DMS79 treated with DMSO at 0.1 percent for 48 hours (cell line): ENCODE results near the gene USE1.

Source experiments
- DNase-seq: peaks from one replicate; lab custom pipeline; 2025; lab: John Stamatoyannopoulos, UW

The USE1 gene

DNA sequence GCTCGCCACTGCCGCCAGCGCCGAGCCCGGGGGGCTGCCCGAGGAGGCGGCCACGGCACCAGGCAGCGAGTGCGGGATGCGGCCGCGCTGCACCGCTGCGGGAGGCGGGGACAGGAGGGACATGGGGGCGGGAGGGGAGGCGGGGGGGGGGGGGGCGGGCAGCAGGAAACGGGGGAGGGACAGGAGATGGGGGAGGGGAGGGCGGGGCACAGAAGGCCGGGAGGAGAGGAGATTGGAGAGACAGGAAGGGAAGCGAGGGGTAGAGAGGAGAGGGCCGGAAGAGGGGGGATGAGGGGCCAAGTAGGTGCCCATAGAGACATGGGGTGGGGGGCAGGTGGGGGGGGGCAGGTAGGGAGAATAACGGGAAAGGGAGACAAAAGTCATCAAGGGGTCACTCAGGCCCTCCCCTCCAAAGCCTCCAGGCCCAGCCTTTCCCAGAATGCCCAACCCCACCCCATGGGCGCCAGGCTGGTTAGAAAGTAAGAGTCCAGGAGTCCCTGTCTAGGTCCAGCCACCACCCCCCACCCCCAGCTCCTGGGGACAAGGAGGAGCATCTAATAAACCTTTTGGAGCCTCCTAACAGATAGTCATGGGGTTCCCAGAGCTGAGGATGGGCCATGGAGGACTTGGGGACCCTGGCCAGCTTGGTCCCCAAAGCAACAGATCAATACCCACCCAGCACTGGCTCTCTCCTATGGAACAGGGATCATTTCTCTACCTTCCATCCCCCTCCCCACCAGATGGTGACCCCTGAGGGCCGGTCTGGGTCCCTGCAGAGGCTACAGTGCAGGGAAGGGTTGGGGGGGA is 21.0 kb downstream of the USE1 start:
- peak; percentile 20 for DNase-seq

- no peak for DNase-seq
These were observed 21.8 kb downstream of the USE1 start for GRCh38 chr19:17236811-17237543.

DNA sequence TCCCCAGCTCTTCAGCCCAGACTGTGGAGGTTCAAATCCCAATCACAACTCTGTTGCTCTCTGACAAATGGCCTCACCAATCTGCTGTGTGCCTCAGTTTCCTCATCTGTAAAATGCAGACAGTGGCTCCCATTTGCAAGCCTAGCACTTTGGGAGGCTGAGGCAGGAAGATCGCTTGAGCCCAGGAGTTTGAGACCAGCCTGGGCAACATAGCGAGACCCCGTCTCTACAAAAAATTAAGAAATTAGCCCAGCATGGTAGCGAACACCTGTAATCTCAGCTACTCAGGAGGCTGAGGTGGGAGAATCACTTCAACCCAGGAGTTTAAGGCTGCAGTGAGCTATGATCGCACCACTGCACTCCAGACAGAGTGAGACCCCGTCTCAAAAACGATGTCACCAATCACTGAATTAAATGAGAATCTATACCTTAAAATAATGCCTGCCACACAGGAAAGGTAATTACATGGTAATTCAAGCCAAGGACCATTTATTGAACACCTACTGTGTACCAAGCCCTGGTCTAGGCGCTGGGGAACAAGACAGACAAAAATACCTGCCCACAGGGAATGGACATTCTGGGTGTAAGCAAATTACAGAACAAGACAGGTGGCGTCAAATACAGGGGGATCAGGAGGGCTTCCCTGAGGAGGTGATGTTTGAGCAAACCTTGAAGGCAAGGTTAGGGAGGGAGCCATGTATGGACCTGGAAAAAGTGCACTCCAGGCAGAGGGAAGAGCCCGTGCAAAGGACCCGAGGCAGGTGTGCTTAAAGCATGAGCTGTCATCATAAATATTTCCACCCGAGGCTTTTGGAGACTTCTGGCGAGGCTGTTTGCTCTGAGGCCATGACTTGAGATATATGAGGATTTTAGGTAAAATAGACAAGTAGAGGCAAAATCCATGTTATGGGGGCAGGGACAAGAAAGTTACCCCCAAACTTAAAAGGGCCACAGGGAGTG is 22.9 kb downstream of the USE1 start:
- no peak for DNase-seq

DNA sequence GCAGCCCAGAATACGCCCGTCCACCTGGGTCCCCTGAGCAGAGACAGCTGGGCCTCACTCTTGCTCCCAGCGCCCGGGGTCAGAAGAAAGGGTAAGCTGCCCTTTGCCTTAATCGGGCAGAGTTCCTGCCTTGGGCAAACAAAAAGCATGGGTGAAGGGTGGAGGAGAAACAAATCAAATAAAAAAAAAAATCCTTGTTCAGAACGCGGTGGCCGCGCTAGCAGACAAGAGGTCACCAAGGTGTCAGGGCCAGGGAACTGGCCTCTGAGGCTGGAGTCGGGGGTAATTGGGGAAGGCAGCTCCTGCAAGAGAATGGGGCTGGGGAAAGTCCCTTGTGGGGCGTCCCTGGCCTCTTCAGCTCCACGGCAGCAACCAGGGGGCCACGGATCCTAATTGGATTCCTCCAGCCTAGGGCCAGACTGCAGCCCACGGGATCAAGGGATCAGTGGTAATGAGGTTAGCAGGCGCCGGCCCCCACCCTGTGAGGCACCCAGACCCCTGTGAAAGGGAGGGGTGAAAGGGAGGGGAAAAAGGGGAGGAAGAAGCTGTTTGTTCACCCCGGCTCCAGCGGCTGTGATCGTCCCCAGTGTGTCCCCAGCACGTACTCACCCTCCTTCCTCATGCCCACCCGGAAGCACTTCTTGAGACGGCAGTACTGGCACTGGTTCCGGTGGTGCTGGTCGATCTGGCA is 25.1 kb downstream of the USE1 start:
- no peak for DNase-seq

DNA sequence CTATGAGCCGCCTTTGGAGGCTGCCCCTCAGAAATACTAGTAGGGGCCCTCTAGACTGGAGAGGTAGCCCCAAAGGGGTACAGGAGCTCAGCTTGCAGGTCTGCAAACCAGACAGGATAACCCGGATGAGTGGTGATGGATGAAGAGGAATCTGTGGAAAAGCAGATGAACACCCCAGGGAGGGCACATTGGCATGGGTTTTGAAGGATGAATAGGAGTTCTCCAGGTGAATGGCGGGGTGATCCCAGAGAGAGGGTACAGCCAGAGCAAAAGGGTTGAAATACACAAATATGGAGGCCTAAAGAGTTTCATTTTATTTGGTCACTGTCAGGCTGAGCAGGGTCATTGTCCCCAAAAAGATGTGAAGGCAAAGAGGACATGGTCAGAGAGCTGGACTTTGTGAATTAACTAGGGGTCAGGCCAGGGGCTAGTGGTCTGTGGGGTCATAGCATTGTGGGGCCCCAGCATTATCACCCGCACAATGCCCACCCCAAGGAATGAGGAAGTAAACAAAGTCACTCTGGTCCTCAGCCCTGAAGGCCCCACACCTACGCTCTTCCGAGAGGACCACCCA is 25.8 kb downstream of the USE1 start:
- DNase-seq = no peak

GRCh38 chr19:17242431-17243208 is 27.5 kb downstream of the USE1 start:
- DNase-seq = no peak

- DNase-seq = no peak
These were observed 28.2 kb downstream of the USE1 start for GRCh38 chr19:17243211-17243829.

GRCh38 chr19:17243830-17244617 is 28.9 kb downstream of the USE1 start:
- peak; percentile 4 for DNase-seq

DNA sequence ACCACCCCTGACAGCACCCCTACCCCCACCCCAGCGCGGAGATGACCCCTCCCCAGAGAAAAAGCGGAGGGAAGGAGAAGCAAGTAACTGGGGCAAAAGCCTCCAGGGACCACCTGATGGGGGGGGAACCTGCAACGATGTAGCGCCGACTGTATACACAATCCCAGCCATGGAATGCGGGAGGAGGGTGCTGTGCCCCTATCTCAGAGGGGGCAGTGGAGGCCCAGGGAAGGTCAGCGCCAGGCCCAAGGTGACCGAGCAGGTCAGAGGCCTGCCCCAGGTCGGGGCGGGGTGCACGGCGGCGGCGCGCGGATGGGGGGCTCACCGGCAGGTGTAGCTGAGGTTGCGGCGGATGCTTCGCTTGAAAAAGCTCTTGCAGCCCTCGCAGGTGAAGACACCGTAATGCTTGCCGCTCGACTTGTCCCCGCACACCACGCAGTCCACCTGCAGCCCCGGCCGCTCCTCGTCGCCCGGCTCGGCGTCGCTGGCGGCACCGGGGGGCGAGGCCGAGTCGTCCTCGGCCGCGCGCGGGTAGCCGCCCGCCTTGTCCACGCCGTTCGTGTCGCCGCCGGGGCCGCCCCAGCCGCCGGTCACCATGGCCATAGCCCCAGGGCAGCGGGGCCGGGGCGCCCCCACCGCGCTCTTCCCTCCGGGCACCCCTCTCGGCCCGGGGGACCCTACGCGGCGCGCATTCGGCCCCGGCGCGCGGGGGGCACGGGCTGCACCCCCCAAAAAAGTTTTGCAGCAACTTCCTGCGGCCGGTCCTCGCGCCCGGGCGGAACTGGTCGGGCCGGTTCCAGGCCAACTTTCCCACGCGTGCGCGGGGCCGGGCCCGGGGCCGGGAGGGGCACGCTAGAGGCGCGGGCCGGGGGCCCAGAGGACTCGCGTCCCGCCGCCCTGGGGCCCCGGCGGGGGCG is 29.7 kb downstream of the USE1 start:
- DNase-seq = no peak

- DNase-seq = no peak
These were observed 30.4 kb downstream of the USE1 start, which contains the start of gene NR2F6 for GRCh38 chr19:17245535-17245984. Gene NR2F6 (minus strand): TSS chr19:17245919. CDS start chr19:17245220, 699 bp downstream.

DNA sequence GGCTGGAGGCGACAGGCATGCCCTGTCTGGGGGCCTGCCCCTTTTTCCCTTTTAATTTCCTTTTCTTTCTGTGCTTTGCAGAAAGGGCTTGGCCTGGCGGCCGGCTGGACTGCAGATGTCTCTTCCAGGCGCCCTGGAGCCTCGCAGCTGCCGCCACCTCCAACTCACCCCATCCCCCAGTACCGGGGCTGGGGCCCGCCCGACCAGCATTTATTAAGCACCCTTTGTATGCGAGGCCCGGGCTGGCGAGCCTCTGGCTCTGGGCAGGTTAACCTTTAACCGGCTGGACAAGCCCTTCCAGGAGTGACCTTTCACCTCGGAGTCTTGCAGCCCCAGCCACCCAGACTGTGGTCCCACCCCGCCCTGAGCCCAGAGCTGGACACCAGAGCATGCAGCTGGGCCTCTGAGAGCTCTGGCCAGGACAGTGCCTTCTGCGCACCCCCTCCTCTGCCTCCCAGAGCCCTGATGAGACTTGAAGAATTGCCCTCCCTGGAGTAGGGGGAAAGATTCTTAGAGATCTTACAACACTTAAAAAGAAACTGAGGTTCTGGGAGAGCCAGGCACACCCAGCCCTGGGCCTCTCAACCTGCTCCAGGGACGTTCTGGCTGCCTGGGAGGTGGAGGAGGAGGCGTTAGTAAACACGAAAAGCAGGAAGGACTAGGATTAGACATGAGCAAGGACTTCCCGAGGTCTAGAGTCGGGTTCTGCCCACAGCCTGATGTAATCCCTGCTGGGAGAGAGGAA is 31.7 kb downstream of the USE1 start:
- DNase-seq = peak; percentile 45

DNA sequence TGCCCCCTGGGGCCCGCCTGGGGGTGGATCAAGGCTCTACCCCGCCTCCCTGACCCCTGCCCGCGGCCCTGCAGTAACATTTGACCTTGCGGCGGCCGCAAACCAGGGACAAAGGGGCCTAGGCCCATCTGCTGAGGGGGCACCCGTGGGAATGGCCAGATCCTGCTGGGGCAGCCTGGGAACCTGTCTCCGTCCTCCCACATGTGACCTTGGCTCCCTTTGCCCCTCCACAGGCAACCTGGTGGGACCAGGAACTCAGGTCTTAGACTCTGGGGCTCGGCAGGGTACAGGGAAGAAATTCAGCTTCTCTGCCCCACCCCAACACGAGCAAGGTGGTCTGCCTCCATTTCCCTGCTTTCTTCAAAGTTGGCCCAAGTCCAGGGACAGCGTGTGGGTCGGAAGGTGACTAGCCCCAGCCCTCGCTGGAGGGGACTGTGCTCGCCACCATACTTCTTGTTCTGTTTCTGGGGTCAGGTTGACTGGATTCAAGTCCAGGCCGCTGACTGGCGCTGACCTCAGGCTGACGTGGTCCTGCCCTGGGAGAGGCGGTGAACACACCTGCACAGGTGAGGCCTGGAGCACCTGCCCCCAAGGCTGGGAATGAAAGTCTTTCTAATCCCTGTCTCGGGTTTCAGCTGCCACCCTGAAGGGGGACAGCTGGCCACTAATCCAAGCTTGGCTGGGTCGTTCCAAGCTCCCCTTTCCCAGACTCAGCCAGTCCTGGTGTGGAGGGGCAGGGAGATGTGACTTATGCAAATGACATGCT is 33.0 kb downstream of the USE1 start:
- DNase-seq = peak; percentile 48

- no peak for DNase-seq
These were observed 34.9 kb downstream of the USE1 start for GRCh38 chr19:17249887-17250548.

- DNase-seq = no peak
These were observed 39.5 kb downstream of the USE1 start for GRCh38 chr19:17254636-17255035.

DNA sequence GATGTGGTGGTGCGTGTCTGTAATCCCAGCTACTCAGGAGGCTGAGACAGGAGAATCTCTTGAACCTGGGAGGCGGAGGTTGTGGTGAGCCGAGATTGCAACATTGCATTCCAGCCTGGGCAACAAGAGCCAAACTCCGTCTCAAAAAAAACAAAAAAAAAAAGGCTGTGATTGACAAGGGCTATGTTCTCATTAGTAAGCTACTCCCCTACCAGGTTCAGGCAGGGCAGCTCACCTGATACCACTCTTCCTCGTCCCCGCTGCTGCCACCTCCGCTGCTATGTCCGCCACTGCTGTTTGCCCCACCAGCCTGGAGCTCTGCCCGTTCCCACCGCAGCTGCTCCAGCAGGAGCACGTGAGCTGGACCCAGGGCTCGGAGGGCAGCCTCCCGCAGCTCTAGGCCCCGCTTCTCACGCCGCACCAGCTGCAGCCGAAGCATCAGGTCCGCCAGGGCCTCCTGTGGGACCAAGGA is 40.0 kb downstream of the USE1 start:
- DNase-seq = peak; percentile 6

- no peak for DNase-seq
These were observed 41.0 kb downstream of the USE1 start for GRCh38 chr19:17256130-17256529.
